Dedifferentiated amniotic fluid mesenchymal stem cell (primary cell): ENCODE measurements around the gene SNAI3.
A peak's percentile ranks its signal among the peaks of the same experiment; 100 is the strongest.

Experiments used
- DNase-seq: peaks from one replicate; pipeline ENCODE4 v3.0.0-alpha.2; 2016; ENCODE audit errors: extremely low spot score

SNAI3 gene

DNA sequence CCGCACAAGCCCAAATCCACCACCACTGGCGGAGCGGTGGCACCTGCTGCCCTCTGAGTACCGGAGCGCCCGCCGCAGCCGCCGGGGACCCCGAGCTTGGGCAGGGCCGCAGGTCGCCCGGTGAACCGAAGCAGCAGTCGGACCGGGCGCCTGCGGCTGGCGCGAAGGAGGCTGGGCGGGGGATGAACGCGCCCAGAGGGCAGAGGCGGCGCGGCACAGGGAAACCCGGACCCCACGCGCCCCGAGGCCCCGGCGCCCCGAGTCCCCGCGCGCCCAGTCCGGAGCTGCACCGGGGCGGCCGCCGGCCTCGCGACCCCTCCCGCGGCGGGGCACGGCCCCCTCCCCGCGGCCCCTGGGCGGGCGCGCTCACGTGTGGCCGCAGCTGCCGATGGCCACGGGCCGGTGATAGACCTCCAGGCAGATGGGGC lies 19.5 kb upstream of the SNAI3 start:
- no peak for DNase-seq

- DNase-seq: no peak
These were observed 18.9 kb upstream of the SNAI3 start for GRCh38 chr16:88705076-88705684.

- DNase-seq: no peak
These were observed 17.4 kb upstream of the SNAI3 start for GRCh38 chr16:88703486-88704309.

GRCh38 chr16:88702371-88703210 lies 16.3 kb upstream of the SNAI3 start:
- no peak for DNase-seq

DNA sequence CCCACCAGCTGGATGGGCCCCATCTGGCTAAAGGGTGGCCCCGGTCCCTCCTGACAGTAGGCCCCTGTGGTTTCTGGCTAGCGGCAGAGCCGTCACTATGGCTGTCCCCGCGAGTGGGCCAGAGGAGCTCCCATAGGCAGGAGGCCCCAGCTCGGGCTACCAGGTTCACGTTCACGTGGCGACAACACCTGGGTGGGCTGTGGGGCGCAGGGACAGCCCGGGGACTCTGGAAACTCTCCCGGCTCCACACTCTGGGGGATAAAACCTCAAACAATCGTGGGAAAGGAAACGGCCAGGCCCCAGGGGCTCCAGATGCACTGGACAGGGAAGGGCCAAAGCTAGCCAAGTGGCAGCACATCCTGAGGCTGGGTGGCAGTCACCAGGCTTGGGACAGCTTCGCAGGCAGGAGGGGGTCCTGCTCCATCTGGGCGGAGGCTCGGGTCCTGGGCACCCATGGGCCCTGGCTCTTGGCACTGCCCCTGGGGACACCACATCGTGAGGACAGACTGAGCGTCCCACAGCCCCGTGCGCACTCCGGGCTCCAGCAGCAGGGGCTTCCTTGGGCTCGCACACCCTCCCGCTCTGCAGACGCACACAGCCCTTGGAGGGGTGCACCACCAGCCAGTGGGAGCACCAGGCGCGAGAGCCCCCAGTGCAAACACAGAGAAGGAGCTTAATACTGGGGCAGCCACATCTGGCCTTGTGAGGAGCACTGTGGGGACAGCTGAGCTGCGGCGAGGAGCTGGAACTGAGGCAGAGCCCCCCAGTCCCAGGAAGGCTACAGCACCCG lies 15.5 kb upstream of the SNAI3 start:
- no peak for DNase-seq

- DNase-seq: peak; percentile 34
These were observed 14.6 kb upstream of the SNAI3 start for GRCh38 chr16:88700636-88701482.

- DNase-seq: no peak
These were observed 14.0 kb upstream of the SNAI3 start for GRCh38 chr16:88700322-88700635.

DNA sequence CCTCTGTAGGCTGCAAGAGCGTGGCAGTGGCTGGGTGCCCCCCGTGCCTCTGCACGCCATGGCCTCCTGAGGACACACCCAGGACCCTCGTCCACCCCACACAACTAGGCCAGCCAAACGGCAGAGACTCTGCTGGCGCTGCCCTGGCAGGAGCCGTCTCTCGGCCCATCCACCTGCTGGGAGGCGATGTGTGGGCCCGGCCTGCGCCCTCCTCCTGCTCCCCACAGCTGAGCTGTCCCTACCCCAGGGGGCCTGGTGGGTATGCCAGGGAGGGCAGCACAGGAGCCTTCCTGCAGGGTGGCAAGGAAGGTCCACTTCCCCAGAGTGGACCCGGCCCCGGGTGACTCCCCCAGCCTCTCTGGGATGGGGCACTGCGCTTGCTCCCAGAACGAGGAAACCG lies 12.9 kb upstream of the SNAI3 start:
- DNase-seq: no peak

DNA sequence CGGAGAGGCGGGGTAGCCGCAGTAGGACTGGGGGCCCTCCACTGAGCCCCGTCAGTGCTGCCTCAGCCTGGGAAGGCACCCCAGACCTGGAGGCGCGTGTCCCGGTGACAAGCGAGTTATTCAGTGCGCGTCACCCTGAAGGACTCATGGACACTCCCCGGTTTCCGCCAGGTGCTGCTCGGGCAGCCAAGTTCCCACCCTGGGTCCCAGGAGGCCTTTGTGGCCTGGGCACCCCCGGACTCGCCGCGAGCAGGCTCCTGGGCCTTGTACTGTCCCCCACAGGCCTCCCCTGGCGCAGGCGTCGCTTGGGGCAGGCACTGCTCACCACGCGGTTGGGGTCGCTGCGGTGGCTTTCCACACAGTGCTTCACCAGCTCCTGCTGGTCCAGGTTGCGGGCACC lies 12.3 kb upstream of the SNAI3 start:
- no peak for DNase-seq

DNA sequence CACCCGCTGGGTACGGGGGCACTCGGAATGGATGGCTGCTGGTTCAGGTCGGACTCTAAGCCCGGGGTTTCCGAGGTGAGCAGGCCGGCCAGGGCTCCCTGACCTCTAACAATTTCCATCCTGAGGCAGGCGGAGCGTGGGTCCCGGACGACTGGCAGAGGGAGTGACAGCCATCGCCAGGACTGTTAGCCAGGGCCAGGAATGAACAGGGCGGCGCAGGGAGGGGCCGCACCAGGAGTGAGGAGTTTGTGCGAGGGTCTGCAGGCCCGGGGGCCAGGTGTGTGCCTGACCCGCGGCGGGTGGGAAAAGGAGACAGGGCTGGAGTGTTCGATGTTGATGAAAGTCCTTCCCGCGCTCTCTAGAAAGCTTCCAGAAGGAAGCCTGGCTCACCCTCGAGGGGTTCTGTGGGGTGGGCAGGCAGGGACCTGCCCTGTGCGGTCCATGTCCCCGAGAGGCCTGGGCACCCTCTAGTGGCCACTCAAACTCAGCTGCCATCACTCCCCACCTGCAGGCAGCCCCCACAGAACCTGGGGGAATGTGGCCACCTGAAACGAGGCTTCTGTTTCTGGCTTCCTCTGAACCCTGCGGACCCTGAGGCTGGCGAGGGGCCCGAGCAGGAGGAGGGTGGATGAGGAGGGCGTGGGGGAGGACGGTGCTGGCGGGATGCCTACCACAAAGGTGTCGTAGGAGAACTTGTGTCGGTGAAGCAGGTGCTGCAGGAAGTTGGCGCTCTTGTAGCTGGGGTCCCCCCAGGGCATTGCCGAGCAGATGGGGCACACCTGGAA lies 11.7 kb upstream of the SNAI3 start:
- no peak for DNase-seq

GRCh38 chr16:88697116-88697830 lies 11.0 kb upstream of the SNAI3 start:
- no peak for DNase-seq

- DNase-seq: no peak
These were observed 10.1 kb upstream of the SNAI3 start for GRCh38 chr16:88696441-88696840.

GRCh38 chr16:88695753-88696152 lies 9.4 kb upstream of the SNAI3 start:
- no peak for DNase-seq

- DNase-seq: no peak
These were observed 8.9 kb upstream of the SNAI3 start for GRCh38 chr16:88695218-88695617.

DNA sequence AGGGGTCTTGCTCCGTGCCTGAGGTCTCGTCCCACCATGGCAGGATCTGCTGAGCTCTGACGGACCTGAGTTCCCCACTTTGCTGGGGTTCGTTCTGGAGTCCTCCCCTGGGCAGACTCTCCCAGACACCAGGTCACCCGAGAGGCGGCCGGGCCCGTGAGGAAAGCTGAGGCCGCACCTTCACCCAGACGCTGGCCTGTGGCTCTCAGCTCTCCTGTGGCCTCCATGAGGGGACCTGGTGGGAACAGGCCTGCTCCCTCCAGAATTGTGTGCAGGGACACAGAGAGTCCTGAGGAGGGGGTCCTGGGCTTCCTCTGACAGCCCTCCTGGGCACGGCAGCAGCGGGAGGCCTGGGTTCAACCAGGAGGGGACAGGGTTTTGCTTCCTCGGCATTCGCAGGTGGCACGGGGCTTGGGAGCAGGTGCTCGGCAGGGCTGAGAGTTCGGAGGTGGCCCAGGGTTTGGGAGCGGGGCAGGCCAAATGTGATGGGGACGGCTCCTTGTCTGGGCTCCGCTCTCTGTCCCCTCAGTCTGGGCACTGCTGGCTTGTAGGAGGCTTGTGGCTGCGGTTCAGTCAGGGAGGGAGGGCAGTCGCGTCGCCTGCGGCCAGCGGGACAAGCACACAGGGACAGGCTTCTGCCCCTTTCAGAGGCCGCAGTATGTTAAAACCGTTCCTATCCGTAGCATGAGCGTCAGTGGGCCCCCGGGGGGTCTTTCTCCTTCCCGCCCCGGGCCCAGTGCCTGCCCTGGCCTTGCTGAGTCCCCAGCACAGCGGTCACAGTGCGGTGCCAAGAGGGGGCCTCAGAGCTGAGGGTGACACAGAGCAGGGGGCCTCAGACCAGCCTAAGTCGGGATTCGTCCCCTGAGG lies 8.1 kb upstream of the SNAI3 start:
- DNase-seq: no peak

DNA sequence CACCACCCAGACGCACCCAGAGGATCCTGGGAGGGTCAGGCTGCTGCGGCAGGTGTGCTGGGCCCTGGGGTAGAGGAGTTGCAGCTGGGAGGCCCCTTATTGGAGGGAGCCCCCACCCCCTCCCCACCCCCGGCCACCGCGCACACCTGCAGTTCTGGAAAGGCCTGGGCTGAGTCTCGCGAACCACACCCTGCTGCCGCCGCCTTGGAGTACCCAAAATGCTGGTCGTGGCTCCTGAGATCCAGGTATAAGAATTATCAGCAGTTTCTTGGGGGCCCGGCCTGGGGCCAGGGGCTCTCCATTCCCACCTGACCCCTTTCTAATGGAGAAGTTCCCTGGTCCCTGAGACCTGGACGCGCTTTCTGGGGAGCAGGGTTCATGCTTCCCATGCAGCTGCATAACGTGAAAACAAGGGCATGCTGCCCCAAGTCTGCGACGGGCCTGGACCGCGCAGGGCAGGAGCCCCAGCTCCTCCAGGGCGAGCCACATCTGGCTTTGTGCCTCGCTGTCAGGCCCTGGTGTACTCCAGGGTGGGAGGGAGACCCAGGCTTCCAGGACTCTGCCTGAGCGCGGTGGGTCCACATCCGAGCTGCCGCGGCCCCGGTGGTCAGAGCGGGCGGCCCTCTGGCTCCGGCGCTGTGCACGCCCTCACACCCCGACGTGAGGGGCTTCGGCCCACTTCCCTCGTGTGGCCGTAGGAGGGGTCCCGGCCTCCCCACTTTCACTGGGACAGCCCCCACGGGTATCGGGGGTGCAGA lies 7.3 kb upstream of the SNAI3 start:
- DNase-seq: no peak

GRCh38 chr16:88692861-88693260 lies 6.6 kb upstream of the SNAI3 start:
- no peak for DNase-seq
